Astrocyte of the cerebellum (primary cell): ENCODE results near the gene MKNK1.

ENCODE experiments used
- DNase-seq: peaks from one replicate; pipeline ENCODE4 v3.0.0-alpha.2; 2011; ENCODE audit warnings: low read depth
- H3K4me3 ChIP-seq: 2 replicates; pipeline ENCODE4 v1.5.1; 2011; ENCODE audit warnings: mild to moderate bottlenecking, low read depth, low read length, moderate library complexity
- in situ Hi-C: cut with HindIII; loops from 2 replicates; pipeline ENCODE4 v1.10.0; 2017; ENCODE audit warnings: low sequenced_read_pairs
- TF ChIP-seq, protein P1 (sequence below): IDR thresholded peaks from 2 replicates; pipeline ENCODE4 v1.5.1; 2012; ENCODE audit warnings: low read length, low read depth, moderate library complexity, mild to moderate bottlenecking; ENCODE audit errors: missing control alignments

Gene MKNK1

DNA sequence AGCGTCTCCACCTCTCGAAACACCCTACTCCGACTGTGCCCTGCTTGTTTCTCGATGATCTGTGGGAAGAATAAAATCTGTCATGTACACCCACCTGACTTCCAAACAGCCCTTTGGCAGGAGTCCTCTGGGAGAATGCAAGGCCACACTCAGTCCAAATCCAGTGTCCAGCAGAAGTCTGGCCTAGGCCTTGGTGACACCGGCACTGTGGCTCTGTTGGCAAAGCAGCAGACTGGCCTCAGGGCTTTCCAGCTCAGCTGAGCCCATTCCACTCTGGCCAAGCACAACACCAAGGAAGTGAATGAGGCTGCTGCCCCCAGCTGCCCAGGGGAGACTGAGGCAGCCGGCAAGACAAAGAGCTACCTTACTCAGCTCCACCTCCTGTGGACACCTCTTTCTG is 27.5 kb downstream of the MKNK1 start:
- H3K4me3 ChIP-seq, result no peak overlapping the region
- in situ Hi-C loops, result no loop called here
- TF ChIP-seq, protein P1, sequence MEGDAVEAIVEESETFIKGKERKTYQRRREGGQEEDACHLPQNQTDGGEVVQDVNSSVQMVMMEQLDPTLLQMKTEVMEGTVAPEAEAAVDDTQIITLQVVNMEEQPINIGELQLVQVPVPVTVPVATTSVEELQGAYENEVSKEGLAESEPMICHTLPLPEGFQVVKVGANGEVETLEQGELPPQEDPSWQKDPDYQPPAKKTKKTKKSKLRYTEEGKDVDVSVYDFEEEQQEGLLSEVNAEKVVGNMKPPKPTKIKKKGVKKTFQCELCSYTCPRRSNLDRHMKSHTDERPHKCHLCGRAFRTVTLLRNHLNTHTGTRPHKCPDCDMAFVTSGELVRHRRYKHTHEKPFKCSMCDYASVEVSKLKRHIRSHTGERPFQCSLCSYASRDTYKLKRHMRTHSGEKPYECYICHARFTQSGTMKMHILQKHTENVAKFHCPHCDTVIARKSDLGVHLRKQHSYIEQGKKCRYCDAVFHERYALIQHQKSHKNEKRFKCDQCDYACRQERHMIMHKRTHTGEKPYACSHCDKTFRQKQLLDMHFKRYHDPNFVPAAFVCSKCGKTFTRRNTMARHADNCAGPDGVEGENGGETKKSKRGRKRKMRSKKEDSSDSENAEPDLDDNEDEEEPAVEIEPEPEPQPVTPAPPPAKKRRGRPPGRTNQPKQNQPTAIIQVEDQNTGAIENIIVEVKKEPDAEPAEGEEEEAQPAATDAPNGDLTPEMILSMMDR, result no peak
- DNase-seq, result no peak

DNA sequence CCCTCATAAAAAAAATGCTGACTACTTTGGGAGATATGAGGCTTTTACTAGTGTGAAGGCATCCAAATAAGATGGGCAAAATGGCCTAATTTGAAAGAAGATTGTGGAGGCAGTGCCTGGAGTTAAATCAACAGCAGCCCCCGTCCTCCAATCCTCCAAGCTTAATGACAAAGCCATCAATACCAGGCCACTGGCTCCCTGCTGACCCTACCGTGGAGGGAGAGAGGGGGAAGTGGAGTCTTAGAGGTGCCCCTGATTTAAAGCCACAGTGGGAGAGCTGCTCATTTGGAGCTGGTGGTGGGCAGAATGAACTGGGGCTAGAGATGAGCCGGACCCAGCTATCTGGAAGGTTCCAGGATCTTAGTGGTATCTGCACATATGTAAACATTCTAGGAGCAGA is 28.3 kb downstream of the MKNK1 start:
- DNase-seq, result no peak
- in situ Hi-C loops, result no loop called here
- TF ChIP-seq, protein P1, result no peak

DNA sequence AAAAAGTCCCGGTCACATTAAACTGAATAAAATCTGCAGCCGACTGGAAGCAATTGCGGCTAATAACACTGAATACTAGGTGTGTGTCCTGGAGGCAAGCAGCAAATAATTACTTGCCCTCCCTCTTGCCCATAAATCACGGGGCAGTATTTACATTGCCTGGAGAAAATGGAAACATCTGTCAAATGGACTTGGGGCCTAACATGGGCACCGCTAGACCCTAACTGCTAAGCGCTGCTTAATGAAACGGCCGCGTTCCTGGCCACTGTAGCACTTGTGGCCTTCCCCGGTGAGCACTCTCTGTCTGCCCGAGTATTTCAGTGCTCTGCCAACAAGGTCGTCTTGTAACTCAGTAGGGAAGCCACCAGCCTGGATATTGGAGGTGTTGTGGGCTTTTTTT is 28.8 kb downstream of the MKNK1 start:
- H3K4me3 ChIP-seq, result no peak overlapping the region
- in situ Hi-C loops, result no loop called here
- no peak for DNase-seq
- TF ChIP-seq, protein P1, result no peak

More for the DNA sequence above, 28.3 kb downstream of the MKNK1 start:
- no peak overlapping the region for H3K4me3 ChIP-seq

DNA sequence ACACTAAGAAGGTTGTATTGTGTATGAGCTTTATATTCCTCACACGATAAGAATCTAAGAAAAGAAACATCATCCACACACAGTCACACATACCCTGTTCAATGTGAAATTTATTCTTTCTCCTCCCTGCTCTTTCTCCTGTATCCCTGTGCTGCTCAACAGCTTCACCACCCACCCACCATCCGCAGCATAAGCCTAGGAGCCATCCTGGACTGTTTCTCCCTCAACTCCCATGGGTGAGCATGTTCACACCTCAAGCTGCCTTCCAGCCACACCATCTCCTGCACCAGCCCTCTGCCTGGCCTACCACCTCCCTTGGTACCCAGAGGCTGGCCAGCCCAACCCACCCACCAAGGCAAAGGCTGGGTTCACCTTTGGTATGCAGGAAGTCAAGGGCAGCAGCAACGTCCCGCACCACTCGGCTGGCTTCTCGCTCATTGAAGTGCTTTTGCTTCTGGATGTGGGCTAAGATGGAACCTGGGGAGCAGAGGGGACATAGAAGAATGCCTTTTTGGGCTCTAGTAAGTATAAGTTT is 32.3 kb downstream of the MKNK1 start:
- in situ Hi-C loops, result no loop called here
- H3K4me3 ChIP-seq, result no peak overlapping the region
- TF ChIP-seq, protein P1, result no peak
- DNase-seq, result no peak

DNA sequence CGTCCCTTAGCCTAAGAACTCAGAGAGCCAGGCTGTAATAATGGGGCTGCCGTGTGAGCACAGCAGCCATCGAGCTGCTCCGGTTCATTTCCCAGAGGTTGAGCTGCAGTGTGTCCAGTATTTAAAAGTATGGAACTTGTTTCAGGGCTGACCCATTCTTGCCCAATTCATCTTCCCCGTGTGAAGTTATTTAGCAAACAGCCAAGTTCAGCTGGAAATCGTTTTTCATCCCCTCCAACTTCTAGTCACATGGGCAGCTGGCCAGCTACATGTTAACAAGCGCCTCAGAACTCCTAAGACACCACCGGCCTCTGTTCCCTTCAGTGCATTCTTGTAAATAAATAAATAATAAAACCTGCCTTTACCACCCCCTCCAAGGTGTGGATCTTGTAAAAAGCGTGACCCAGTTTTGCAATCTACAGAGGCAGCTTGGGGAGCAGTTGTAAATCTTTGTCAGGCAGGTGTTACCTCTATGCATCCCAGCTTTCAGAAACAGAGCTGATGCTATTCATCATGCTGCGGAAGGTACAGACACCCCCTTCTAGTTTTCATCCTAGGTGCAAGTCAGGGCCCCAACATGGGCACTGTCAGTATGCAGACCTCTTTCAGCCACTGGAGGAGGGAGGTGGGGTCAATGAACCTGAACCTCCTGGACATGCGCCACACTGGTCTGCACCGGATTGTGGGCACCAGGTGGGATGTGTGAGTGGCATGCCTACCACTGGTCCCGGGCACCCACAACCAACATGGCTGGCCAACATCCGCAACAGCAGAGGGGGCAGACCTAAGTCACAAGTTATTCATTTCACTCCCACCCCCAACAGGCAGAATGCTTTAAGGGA is 34.0 kb downstream of the MKNK1 start:
- in situ Hi-C loops, result no loop called here
- TF ChIP-seq, protein P1, result no peak
- DNase-seq, result no peak

DNA sequence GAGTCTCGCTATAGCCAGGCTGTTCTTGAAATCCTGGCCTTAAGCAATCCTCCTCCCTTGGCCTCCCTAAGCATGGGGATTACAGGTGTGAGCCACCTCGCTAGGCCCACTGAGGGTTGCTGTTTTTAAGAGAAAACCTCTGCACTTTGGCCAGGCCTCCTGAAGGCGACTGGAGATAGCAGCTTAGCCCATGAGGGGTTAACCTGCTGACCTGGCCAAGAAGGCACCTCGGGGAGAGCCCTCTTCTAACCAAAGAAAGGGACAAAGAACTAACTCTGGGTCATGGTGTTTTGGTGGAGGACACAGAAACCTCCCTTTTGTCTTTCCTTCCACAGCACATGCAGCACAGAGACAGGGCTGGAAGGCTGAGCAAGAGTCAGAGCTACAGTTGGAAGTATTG is 35.0 kb downstream of the MKNK1 start:
- in situ Hi-C loops, result no loop called here
- no peak overlapping the region for H3K4me3 ChIP-seq
- TF ChIP-seq, protein P1, result no peak
- no peak for DNase-seq

More for the DNA sequence above, 34.0 kb downstream of the MKNK1 start:
- H3K4me3 ChIP-seq, result no peak overlapping the region
